ENCODE results near the gene PRKAG1.

The PRKAG1 gene

GRCh38 chr12:49019443-49020324 lies 1.1 kb upstream of the PRKAG1 start:
- peak; percentile 82 for DNase-seq
- in situ Hi-C loops (cut with HindIII; ENCODE audit: low pct_ligation_motif_present, low pct_unique_long_range_greater_than_20kb, low sequenced_read_pairs), result no loop called here

GRCh38 chr12:49019120-49019430 lies 499 bp upstream of the PRKAG1 start:
- in situ Hi-C loops (cut with HindIII; ENCODE audit: low pct_ligation_motif_present, low pct_unique_long_range_greater_than_20kb, low sequenced_read_pairs), result no loop called here
- no peak for DNase-seq

GRCh38 chr12:49017891-49018260 lies 700 bp downstream of the PRKAG1 start:
- DNase-seq, result no peak
- in situ Hi-C loops (cut with HindIII; ENCODE audit: low pct_ligation_motif_present, low pct_unique_long_range_greater_than_20kb, low sequenced_read_pairs), result no loop called here

GRCh38 chr12:49015196-49015595 lies 3.4 kb downstream of the PRKAG1 start:
- in situ Hi-C loops (cut with HindIII; ENCODE audit: low pct_ligation_motif_present, low pct_unique_long_range_greater_than_20kb, low sequenced_read_pairs), result no loop called here
- no peak for DNase-seq

GRCh38 chr12:49014547-49014946 lies 4.0 kb downstream of the PRKAG1 start:
- DNase-seq, result peak; percentile 17
- in situ Hi-C loops (cut with HindIII; ENCODE audit: low pct_ligation_motif_present, low pct_unique_long_range_greater_than_20kb, low sequenced_read_pairs), result no loop called here

GRCh38 chr12:49013428-49013827 lies 5.1 kb downstream of the PRKAG1 start:
- in situ Hi-C loops (cut with HindIII; ENCODE audit: low pct_ligation_motif_present, low pct_unique_long_range_greater_than_20kb, low sequenced_read_pairs), result no loop called here
- no peak for DNase-seq

- in situ Hi-C loops (cut with HindIII; ENCODE audit: low pct_ligation_motif_present, low pct_unique_long_range_greater_than_20kb, low sequenced_read_pairs), result no loop called here
- DNase-seq, result no peak
Observed at GRCh38 chr12:49012739-49013138, 5.8 kb downstream of the PRKAG1 start.

DNA sequence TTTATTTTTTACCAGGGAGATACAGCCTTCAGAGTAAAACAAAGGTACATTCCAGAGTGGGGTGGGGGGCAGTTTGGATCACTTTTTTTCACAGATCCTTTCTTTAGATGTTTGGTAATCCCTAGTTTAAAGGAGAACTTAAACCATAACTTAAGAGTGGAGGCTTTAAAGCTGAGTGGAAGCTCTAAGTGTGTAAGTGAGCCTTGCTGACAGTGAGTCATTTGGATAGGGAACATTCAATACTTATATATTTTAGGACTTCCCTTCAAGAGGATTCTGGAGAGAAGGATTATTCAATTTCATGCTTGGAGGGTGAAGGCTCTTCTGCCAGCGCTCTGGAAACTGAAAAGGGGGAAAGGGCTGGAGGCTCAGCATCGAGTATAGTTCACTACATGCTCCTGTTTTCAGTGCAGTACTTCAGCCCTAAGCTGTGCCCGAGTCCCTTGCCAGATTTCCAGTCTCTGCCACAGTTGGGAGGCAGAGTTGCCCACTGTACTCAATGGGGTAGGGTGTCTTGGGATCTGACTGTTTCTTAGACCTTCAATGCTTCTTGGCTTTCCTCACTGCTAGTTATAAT lies 8.4 kb downstream of the PRKAG1 start:
- in situ Hi-C loops (cut with HindIII; ENCODE audit: low pct_ligation_motif_present, low pct_unique_long_range_greater_than_20kb, low sequenced_read_pairs), result no loop called here
- no peak for DNase-seq

DNA sequence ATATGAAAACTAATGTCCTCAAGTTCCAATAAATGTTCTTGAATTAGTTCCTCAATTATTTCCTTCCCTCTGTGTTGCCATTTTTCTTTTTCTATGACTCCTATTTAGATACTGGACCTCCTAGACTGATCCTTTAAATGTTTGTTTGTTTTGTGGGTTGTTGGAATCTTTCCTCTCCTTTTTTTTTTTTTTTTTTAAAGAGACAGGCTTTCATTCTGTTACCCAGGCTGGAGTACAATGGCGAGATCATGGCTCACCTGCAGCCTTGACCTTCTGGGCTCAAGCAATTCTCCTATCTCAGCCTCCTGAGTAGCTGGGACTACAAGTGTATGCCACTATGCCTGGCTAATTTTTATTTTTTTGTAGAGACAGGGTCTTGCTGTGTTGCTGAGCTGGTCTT lies 9.6 kb downstream of the PRKAG1 start:
- in situ Hi-C loops (cut with HindIII; ENCODE audit: low pct_ligation_motif_present, low pct_unique_long_range_greater_than_20kb, low sequenced_read_pairs), result no loop called here
- DNase-seq, result no peak

DNA sequence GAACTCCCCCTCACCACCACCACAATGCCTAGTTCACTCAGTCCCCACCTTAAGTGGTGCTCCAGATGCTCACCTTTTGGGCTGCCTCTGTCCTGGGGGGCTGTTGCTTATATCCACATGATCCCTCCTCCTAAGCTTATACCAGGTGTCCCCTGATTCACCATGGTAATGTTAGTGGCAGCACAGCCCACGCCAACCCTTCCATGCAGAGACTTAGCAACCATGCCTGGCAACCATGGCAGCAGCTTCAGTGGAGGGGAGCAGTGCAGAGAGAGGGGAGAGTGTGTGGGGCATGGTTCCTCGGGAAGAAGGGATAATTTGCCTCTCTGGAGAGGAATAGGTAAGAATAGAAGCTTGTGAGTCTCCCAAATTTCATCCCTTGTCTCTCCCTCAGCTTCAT lies 18.2 kb downstream of the PRKAG1 start:
- DNase-seq, result no peak
- in situ Hi-C loops (cut with HindIII; ENCODE audit: low pct_ligation_motif_present, low pct_unique_long_range_greater_than_20kb, low sequenced_read_pairs), result no loop called here

DNA sequence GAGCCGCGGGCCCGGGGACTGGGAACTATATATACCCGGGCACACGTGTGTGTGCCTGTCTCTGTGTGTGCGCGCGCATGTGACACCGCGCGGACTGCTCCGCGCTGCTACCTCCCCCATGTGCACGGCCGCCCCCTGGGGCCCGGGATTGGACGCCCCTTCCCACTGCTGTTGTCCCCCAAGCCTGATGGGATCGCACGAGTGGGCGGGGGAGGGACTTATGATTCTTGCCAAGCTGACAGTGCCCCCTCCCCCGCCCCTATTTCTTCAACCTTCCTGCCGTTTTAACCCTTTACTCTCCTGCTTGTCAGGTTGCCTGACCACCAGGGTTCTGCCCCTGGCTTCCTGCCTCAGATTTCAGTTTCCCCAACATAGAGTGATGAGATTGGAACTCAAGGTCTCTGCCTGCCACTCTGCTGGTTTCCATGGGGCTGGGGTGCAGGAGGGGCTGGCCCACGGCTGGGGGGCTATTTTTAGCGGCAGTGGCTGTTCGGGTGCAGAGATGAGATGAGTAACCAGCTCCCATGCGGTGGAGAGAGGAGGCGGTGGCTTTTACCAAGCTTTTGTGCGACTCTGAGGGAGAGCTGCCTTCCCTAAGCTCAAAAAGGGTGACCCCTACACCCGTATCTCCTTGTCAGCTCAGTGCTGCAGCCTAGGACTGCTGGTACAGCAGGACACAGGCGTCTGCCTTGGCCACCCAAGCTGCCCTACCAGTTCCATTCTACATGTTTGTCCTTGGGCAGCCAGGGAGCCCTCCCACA lies 19.0 kb downstream of the PRKAG1 start, which contains the start of gene DDN:
Gene DDN, minus strand, starts transcription at position 5 of the 761 bp plus-strand sequence. CDS start 88 bp downstream, outside the sequence.
- DNase-seq, result peak; percentile 62
- in situ Hi-C loops (cut with HindIII; ENCODE audit: low pct_ligation_motif_present, low pct_unique_long_range_greater_than_20kb, low sequenced_read_pairs), result no loop called here

GRCh38 chr12:48998497-48999353 lies 19.9 kb downstream of the PRKAG1 start:
- in situ Hi-C loops (cut with HindIII; ENCODE audit: low pct_ligation_motif_present, low pct_unique_long_range_greater_than_20kb, low sequenced_read_pairs), result no loop called here
- DNase-seq, result peak; percentile 12

- in situ Hi-C loops (cut with HindIII; ENCODE audit: low pct_ligation_motif_present, low pct_unique_long_range_greater_than_20kb, low sequenced_read_pairs), result no loop called here
- DNase-seq, result no peak
Observed at GRCh38 chr12:48997719-48998496, 20.7 kb downstream of the PRKAG1 start.

DNA sequence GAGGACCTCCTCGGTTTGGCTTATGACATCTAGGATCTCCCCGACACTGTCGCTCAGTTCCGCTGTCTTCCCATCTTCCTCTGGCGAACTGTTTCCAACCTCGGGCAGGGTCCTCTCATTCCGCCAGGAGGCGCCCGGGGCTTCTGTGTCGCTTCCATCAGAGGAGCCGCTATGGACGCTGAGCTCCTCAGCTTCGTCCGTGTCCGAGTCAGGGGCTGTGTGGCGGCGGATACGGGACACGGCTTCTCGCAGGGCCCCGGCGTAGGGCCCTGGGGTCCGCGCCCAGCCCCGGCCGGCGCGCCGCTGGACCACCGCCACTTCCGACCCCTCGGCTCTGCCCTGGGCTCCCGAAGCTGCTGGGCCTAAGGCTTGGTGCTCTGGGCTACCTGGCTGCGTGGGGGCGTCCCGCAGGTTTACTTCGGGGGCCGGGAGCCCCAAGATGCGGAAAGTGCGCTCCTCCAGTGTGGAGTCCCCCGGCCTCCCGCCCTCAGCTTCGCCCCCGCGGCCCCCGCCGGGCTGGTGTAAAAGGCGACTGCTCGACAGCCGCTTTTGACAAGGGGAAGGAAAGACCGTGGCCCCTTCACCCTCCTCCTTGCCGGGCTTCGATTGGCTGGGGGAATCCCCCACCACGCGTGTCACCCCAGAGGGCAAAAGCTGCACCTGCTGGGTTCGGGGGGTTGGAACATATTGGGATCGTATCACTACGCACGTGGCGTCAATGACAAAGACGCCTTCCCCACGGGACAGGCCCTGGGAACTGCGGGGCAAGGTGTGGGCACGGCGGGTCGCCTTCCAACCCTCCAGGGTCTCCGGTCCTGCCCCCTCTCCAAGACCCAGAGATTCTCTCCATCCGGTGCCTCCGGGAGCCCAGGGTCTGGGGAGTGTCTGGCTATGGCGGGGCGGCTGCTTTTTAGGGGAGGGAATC lies 21.5 kb downstream of the PRKAG1 start:
- in situ Hi-C loops (cut with HindIII; ENCODE audit: low pct_ligation_motif_present, low pct_unique_long_range_greater_than_20kb, low sequenced_read_pairs), result no loop called here
- no peak for DNase-seq

DNA sequence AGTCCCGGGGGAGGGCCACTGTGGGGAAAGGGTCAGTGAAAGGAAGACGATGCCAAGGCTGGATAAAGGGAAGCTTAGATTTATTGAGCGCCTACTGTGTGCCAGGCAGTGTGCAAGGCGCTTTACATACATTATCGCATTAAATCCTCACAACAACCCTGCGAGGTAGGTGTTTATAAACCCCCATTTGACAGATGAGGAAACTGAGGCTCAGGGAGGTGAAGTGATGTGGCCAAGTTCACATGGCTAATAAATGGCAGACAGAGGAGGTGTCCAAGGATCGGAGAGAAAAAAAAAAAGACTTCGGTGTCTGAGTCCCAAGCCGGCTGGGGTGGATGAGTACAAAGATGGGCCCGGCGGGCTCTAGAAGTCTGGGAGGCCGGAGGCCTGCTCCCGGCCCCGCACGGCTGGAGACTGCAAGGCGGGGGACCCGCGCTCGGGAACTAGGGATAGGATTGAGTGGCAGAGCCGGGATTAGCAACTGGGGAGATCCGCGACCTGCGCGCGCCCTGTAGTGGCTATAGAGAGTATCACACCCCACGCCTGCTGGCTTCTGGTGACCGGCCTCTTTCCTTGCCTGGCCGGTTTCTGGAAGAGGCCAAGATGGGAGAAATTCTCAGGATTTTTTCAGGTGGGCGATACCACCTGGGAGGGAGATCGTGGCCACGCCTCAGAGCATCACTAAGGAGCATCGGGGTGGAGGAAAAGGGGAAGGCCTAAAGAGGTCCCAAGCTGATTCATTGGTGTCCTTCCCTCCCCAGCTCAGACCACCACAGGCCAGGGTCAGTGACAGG lies 23.3 kb downstream of the PRKAG1 start:
- peak; percentile 89 for DNase-seq
- in situ Hi-C loops (cut with HindIII; ENCODE audit: low pct_ligation_motif_present, low pct_unique_long_range_greater_than_20kb, low sequenced_read_pairs), result no loop called here

Data from ACHN (cell line).